Left hindlimb (tissue), 1 donor: ENCODE measurements around the gene KCNK4.
"Not testable (repeated sequence)": the region's sequence is repeated elsewhere in the genome, so short reads cannot be mapped to it uniquely, and the experiment has no call there.

Experiments used
- DNase-seq: peaks from one replicate; pipeline ENCODE4 v3.0.0-alpha.2; 2018

The KCNK4 gene

DNA sequence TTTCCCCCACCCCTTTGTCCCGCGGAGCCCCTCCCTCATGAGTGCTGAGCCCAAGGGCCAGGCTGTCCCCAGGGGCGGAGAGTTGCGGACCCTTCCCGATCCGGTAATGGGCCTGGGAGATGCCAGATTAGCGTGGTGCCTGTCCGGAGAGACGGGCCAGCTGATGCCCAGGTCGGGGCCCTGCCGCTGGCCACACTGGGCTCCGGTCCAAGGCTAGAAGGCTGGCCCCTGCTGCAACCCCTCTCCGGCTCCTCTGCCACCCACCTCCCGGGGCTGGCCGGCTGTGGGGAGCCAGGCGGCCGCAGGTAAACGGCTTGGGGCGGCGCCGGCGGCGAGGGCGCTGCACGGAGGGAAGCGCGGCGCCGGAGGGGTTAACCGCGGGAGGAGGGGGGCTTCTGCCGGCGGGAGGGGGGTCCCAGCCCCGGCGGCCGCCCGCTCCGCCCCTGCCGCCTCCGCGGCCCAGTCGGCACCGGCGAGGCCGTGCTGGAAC, at the start of gene KCNK4:
KCNK4 (plus strand) TSS at position 41 of the 490 bp plus-strand sequence. CDS start 1,717 bp downstream, outside the sequence.
- DNase-seq = no peak

GRCh38 chr11:64241491-64242374, 49.4 kb upstream of the KCNK4 start:
- DNase-seq = peak; percentile 77

GRCh38 chr11:64243236-64243854, 47.8 kb upstream of the KCNK4 start:
- no peak for DNase-seq

GRCh38 chr11:64244107-64244506, 47.0 kb upstream of the KCNK4 start:
- DNase-seq = no peak

DNA sequence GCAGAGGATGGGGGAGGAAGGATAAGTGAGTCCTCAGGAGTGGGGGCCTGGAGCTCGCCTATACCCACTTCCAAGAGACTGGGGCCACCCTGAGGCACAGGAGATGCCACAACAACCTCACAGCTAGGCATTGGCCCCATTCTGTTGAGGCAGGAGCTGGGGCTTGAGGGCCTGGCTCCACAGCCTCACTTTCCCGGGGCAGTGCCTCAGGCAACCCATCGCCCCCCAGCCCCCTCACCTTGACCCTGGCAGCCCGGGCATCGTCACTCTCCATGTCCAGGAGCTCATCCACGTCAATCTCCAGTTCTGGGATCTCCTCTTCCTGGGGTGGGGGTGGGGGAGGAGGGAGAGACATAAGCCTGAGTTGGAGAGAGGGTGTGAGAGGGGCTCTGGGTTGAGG, 46.1 kb upstream of the KCNK4 start:
- no peak for DNase-seq

DNA sequence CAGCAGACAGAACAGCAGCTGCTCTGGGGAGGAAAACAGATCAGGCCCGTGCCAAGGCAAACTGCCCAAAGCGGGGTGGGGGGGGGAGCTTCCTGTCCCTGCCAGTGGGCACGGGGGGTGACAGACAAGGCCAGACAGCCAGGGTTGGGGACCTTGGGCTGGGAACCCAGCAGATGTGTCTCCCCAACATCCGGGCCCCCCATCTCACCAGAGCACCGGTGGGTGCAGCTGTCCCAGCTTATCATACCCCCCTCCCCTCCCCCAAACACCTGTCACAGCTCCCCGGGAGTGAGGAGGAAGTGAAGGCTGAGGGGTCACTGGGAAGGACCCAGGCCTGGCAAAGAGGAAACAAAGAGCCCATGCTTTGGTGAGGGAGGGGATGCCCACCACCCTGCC, 45.7 kb upstream of the KCNK4 start:
- DNase-seq = peak; percentile 81

DNA sequence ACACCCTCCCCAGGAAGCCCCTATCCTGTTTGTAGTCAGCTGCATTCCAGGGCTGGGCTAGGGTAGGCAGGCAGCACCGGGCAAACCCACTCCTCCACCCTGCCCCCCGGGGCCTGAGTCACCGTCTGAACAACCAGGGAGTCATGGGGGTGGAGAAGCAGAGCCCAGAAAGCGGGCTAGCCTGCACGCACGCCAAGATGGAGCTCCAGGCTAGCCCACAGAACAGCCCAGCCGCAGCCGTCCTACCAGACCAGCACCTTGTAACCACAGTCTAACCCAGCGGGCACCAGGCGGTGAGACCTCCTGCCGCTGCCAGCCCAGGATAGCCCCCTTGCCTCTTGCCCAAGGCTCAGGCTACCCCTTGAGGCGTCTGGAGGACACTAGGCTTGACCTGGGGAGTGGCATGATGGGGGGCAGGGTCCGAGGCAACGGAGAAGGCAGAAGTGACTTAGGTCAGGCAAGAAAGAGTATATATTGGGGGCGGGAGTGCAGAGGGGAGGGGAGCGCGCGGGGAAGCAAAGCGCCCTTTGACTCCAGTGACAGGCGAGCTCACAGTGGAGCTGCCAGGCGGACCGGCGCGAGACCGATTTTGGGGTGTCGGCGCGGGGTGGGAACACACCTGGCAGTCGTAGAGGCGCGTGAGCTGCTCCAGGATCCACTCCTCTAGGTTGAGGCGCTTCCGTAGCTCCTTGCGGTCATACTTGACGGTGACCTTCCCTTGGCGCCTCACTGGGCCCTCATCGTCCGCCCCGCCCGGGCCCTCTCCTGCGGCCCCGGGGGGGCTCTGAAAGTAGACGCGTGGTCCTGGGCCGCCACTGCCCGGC, 45.1 kb upstream of the KCNK4 start:
- peak; percentile 82 for DNase-seq

DNA sequence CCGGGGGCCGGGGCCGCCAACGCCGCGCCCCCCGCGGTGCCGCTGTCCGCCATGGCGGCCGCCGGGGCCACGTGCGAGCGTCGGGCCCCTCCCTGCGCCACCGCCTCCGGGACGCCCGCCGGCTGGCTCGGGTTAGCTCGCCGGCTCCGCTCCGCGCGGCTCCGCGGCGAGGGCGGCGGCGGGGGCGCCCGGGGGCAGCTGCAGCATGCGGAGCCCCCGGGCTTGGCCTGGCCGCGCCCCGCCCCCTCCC, 44.6 kb upstream of the KCNK4 start:
- not testable (repeated sequence) for DNase-seq

- DNase-seq = peak; percentile 93
Measured at GRCh38 chr11:64246871-64247728, 44.0 kb upstream of the KCNK4 start, which contains the start of gene PPP1R14B. TSS of gene PPP1R14B (minus strand) at chr11:64246943. CDS start at chr11:64246673, 270 bp downstream.

DNA sequence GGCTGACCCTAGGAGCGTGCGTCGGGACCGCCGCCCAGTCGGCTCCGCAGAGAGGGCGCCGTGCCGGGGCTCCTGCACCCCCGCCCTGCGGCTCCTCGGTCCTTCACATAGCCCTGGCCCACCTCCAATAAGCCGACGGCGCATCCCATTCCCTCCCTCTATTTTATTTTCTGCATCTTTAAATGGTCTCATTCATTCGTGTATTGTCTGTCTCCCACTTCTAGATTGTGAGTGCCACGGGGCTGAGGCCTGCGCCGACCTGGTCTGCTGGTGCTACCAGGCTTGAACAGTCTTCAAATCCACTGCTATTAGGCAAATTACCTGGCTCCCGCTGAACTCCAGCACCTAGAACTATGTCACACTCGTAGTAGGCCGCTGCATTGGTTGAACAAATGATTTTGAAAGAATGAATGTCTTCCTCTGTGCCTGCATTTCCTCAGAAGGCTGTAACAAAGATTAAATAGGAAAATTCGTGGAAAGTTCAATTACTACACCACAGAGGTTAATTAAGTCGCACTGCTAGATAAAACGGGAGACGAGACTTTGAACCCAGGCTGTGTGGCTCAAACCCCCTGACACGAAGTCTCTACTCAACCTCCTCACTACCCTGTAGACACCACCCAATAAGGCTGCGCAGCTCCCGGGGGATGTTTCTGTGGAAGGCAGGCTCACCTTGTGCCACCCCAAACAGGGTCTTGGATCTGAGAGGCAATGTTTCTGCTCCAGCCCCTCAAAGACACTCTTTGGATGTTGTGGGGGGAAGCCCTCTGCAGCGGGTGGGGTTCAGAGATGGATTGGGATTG, 43.2 kb upstream of the KCNK4 start:
- DNase-seq = no peak

DNA sequence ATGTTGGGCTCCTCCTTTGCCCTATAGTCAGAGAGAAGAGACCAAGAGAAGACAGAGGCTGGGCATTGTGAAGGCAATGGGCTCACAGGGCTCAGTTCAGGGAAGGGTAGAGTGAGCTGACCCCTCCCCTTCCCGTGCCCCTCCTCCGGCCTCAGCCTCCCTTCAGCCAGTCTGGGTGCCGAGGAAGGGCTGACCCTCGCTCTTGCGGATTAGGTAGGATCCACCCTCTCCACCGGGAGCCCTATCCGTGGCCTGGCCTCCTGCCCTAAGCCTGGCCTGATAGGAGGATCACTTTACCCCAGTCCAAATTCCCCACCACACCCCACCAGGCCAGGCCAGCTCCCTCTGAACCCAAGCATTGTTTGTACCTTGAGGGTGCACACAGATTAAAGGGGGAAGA, 42.5 kb upstream of the KCNK4 start:
- DNase-seq = no peak

DNA sequence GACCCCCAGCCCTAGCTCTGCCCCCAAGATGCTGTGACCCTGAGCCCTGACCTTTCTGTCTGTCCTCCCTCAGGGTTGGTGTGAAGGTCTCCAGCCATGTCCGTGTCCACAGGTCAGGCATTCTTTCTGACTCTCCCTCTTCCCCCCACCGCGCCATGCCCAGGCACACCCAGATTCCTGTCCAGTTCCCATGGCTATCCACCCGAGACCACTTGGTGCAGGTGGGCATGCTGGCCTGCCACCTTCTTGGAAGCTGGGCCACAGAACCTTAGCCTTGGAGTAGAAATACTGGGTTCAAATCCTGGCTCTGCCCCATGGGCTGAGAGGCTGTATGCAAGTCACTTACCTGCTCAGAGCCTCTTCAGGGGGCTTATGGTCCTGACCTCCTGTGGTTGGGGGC, 42.1 kb upstream of the KCNK4 start:
- no peak for DNase-seq

- no peak for DNase-seq
Measured at GRCh38 chr11:64249563-64250414, 41.3 kb upstream of the KCNK4 start.

GRCh38 chr11:64250415-64251015, 40.6 kb upstream of the KCNK4 start:
- no peak for DNase-seq

DNA sequence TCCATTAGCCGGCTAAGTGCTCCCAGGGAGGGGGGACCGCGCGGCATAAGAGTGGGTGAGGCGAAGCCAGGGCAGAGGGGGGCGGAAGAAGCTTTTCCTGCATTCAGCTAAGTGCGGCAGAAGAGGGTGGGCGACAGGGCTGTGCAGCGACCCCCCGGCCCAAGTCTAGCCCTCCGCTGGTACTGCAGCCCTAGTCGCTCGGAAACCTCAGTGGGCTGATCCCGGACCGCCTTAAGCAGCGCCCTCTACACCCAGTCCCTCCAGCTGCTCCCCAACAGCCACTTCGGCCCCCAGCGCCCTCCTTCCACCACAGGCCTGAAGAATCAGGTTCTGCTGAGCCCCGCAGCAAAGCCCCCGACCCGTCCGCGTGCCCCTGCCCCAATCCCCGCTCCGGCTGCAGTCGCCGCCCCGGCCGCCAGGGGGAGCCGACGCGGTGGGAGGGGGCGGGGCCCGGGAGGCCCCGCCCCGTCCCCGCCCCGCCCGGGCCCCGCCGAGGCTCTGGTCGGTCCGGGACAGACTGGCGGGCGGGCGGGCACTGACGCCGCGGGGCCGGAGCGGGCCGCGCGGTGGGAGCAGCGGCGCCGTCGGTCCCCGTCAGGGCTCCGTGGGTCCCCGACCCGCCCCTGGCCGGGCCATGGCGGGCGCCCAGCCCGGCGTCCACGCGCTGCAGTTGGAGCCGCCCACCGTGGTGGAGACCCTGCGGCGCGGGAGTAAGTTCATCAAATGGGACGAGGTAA, 39.9 kb upstream of the KCNK4 start, which contains the start of gene PLCB3:
PLCB3 (plus strand) TSS at position 515 of the 737 bp plus-strand sequence; CDS start at position 635, 120 bp downstream.
- no peak for DNase-seq

DNA sequence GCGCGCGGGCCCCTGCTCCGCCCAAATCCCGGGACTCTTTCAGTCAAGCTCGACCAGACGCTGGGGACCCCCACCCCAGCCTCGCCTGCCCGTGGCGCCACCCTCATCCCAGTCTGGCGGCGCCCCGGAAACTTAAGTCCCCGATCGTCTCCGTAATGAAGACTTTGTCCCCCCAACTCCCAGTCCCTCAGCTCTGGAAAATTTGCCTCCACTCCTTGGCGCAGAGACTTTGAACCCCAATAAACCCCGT, 39.4 kb upstream of the KCNK4 start:
- DNase-seq = no peak

DNA sequence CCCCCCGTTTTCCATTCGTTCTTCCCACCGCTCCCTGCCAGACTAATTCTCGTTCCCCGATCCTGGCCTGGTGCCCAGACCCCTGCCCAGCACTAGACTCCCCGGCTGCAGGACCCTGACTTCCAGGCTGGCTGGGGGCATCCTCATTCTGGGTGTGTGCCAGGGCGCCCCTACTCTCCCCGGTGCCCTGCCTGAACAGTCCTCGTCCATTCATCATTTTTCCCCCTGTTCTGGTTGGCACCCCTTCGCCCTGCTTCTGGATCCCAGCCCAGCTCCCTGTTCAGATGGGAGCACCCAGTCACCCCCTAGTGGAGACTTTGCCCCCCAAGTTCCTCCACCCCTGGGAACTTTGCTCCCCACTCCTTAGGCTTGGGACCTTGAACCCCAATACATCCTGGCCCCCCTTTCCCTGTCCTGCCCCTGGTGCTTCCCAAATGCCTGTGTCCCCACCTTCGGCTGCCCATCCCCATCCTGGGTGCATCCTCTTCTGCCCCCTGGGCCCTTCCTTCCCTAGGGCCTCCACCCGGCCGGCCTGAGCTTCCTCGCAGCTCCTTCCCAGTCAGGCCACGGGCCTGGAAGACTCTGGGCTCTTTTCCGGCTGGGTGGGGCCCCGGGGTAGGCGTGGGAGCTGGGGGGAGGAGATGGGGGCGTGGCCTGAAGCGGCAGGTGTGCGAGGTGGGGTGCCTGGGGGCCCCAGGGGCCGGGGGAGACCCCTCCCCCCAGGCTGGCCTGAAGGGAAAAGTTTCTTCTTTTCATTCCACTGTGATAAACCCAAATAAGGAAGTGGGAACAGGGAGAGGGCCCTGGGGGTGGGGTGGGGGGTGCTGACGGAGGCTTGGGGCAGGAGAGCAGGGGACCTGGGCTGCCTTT, 38.9 kb upstream of the KCNK4 start:
- DNase-seq = no peak

DNA sequence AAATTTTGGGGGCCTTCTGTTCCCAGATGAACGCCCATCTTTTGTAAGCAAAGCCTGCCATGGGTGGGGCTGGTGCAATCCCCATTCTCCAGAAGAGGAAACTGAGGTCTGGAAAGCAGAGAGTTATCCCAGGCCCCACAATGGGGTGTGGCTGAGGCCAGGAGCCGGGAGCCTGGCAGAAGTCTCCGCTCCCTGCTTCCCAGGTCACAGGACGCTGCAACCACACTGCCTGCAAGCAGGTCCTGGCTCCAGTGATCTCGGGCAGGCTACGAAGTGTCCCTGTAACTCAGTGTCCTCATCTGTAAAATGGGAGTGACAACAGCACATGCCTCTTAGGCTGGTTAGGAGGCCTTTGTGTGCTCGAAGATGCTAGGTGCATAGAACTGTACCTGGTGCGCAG, 38.1 kb upstream of the KCNK4 start:
- no peak for DNase-seq

DNA sequence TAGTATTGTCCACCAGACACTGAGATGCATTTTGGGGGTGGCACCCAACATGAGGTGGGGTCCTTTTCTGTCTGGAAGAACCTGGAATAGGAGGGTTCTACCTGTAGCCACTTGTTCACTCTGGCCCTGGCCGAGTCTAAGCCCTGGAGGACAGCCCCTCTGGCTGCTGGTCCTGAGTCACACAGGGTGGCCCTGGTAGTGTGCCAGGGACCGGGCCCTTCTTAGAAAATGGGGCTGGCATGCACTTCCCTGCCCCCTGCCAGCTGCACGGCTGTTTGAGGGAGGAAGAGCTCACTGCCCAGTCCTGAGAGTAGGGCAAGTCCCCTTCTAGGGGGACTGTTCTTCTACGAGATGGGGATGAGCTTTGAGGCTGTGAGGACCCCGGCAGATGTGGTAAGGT, 37.6 kb upstream of the KCNK4 start:
- DNase-seq = no peak
